ENCODE data around the gene SORCS3. TPM values are rescaled to one million over a fixed set of nuclear protein-coding genes. Genes with fewer than 3 reads are reported as not detected.

SORCS3 gene
- total RNA-seq, 1 experiment from 2014 or later: not detected

- TF ChIP-seq RAD21 (IDR thresholded peaks at IDR 0.05; ENCODE audit: low read depth) (no peak), ZNF274 (IDR thresholded peaks at IDR 0.05; ENCODE audit: low read depth, low read length) (no peak)
Observed at GRCh38 chr10:104937567-104937966, 296.5 kb downstream of the SORCS3 start (continued).

- Histone ChIP-seq H3K4me2 (ENCODE audit: low read length) (peak overlapping the region; percentile 50), H2AFZ (ENCODE audit: low read depth, low read length, poor library complexity, severe bottlenecking) (peak overlapping the region; percentile 2), H3K9me3 (ENCODE audit: control insufficient read depth in 1 of 2, insufficient read depth in 1 of 2, low read depth in 1 of 2, low read length in 2 of 2) (no peaks in the 10 kb centered on the region), H3K27ac (ENCODE audit: low read depth, low read length) (no peak overlapping the region), H3K36me3 (ENCODE audit: control insufficient read depth in 1 of 2, insufficient read depth in 2 of 2, low read length in 2 of 2) (no peaks in the 10 kb centered on the region), H3K4me1 (ENCODE audit: control insufficient read depth in 1 of 2, insufficient read depth in 2 of 2, low read length in 2 of 2) (peaks cover 17 to 23% of the 10 kb centered on the region in 2 experiments), H3K9ac (ENCODE audit: low read length) (no peak overlapping the region), H3K9me2 (ENCODE audit: insufficient read depth) (no peaks in the 10 kb centered on the region), H3K4me3 (replicated peaks in 1 of 2; ENCODE audit: low read depth in 1 of 2, low read length in 2 of 2) (0 out of 4 replicates have a peak overlapping the region, but pooled peaks of 1 of the 2 experiments have one; percentile 11), H3K27me3 (ENCODE audit: insufficient read depth, low read length) (no peaks in the 10 kb centered on the region), H3K79me2 (ENCODE audit: insufficient read depth, low read length) (no peaks in the 10 kb centered on the region), H4K20me1 (ENCODE audit: insufficient read depth) (no peaks in the 10 kb centered on the region)
- TF ChIP-seq SRF (IDR thresholded peaks at IDR 0.05; ENCODE audit: low read depth) (no peak), CEBPB (IDR thresholded peaks at IDR 0.05; ENCODE audit: low read depth) (no peak), YY1 (IDR thresholded peaks at IDR 0.05; ENCODE audit: extremely low read depth, insufficient replicate concordance, low read depth, low read length) (no peak)
- BruUV-seq (replicated peaks): no TSS peak
- DNase-seq (ENCODE audit: low read depth, low spot score): no peak
- intact Hi-C loops (cut with micrococcal nuclease): no loop called here
- ChIA-PET POLR2A (interaction anchor here (1.0 kb wide), 1 partner anchor 9 kb away, joined by 3 read pairs; no protein-coding TSS in a partner anchor), RAD21 (ENCODE audit: low non-redundant PET in 1 of 2, low total read pairs in 2 of 2, uncharacterized antibody in 2 of 2, unreplicated experiment in 2 of 2) (no interaction called here), CTCF (no interaction called here)
- ATAC-seq: peak; percentile 15; the same call in 1 of the 2 replicates
Observed at GRCh38 chr10:104938031-104938430, 296.9 kb downstream of the SORCS3 start.

- no peak for ATAC-seq
- TF ChIP-seq POLR2AphosphoS5 (IDR thresholded peaks at IDR 0.05; ENCODE audit: low read depth, low read length) (no peak), SIN3A (IDR thresholded peaks at IDR 0.05; ENCODE audit: low read depth) (no peak)
- Histone ChIP-seq H3K36me3 (ENCODE audit: control insufficient read depth in 1 of 2, insufficient read depth in 2 of 2, low read length in 2 of 2) (no peaks in the 10 kb centered on the region), H3K9me3 (ENCODE audit: control insufficient read depth in 1 of 2, insufficient read depth in 1 of 2, low read depth in 1 of 2, low read length in 2 of 2) (no peaks in the 10 kb centered on the region), H3K27ac (ENCODE audit: low read depth, low read length) (no peak overlapping the region), H3K4me2 (ENCODE audit: low read length) (no peak overlapping the region), H3K9ac (ENCODE audit: low read length) (no peak overlapping the region), H3K79me2 (ENCODE audit: insufficient read depth, low read length) (no peaks in the 10 kb centered on the region), H3K4me3 (replicated peaks in 1 of 2; ENCODE audit: low read depth in 1 of 2, low read length in 2 of 2) (no peak overlapping the region), H3K9me2 (ENCODE audit: insufficient read depth) (no peaks in the 10 kb centered on the region), H3K27me3 (ENCODE audit: insufficient read depth, low read length) (peaks cover 18% of the 10 kb centered on the region; the same call in 1 of the 2 replicates), H2AFZ (ENCODE audit: low read depth, low read length, poor library complexity, severe bottlenecking) (no peak overlapping the region), H3K4me1 (ENCODE audit: control insufficient read depth in 1 of 2, insufficient read depth in 2 of 2, low read length in 2 of 2) (peaks cover 16 to 19% of the 10 kb centered on the region in 2 experiments), H4K20me1 (ENCODE audit: insufficient read depth) (no peaks in the 10 kb centered on the region)
- BruUV-seq (replicated peaks): no TSS peak
- POLR2A ChIA-PET: no interaction called here
- intact Hi-C loops (cut with micrococcal nuclease): no loop called here
- RAD21 ChIA-PET (ENCODE audit: low non-redundant PET in 1 of 2, low total read pairs in 2 of 2, uncharacterized antibody in 2 of 2, unreplicated experiment in 2 of 2): no interaction called here
- no peak for DNase-seq (ENCODE audit: low read depth, low spot score)
- CTCF ChIA-PET: no interaction called here
Observed at GRCh38 chr10:104941662-104942061, 300.6 kb downstream of the SORCS3 start.
